ENCODE data around the gene FAU. TPM values are rescaled to one million over a fixed set of nuclear protein-coding genes. Genes with fewer than 3 reads are reported as not detected.

The FAU gene
- total and polyA plus RNA-seq, 9 of the 15 experiments (the other 6 are each of a cell fraction or from before 2014, with no cell fraction given), result 433 to 1,827 (median 942) TPM

GRCh38 chr11:65112546-65113360 is 9.2 kb downstream of the FAU start (continued):
- TF ChIP-seq KAT7 (CRISPR knock-in tag; IDR thresholded peaks at IDR 0.05; ENCODE audit: borderline replicate concordance), result peak; percentile 81; the same call in 1 of the 2 replicates
- TF ChIP-seq RBM14 (IDR thresholded peaks at IDR 0.05; ENCODE audit: borderline replicate concordance, insufficient read depth, low read depth, low read length), result no peak
- TF ChIP-seq, protein P1, sequence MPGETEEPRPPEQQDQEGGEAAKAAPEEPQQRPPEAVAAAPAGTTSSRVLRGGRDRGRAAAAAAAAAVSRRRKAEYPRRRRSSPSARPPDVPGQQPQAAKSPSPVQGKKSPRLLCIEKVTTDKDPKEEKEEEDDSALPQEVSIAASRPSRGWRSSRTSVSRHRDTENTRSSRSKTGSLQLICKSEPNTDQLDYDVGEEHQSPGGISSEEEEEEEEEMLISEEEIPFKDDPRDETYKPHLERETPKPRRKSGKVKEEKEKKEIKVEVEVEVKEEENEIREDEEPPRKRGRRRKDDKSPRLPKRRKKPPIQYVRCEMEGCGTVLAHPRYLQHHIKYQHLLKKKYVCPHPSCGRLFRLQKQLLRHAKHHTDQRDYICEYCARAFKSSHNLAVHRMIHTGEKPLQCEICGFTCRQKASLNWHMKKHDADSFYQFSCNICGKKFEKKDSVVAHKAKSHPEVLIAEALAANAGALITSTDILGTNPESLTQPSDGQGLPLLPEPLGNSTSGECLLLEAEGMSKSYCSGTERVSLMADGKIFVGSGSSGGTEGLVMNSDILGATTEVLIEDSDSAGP (CRISPR knock-in tag; IDR thresholded peaks at IDR 0.05), result 0 out of 2 replicates have a peak, but pooled peaks have one; percentile 15
- peak; percentile 100 for TF ChIP-seq SAFB (IDR thresholded peaks at IDR 0.05; ENCODE audit: borderline replicate concordance, low read depth, low read length)
- TF ChIP-seq HNRNPL (IDR thresholded peaks at IDR 0.05; ENCODE audit: low read depth, low read length), result peak; percentile 79; the same call in 1 of the 2 replicates
- TF ChIP-seq TEAD1 (CRISPR knock-in tag; IDR thresholded peaks at IDR 0.05), result no peak
- no peak for TF ChIP-seq RBM15 (IDR thresholded peaks at IDR 0.05; ENCODE audit: insufficient read depth, low read length)
- no peak for TF ChIP-seq ASH1L (IDR thresholded peaks at IDR 0.05; ENCODE audit: borderline replicate concordance, low read depth, partially characterized antibody)
- no peak for TF ChIP-seq KAT8 (IDR thresholded peaks at IDR 0.05; ENCODE audit: low read depth)
- TF ChIP-seq NELFE (IDR thresholded peaks at IDR 0.05; ENCODE audit: insufficient read depth, insufficient read length), result no peak
- peak; percentile 70 for TF ChIP-seq RBBP5 (IDR thresholded peaks at IDR 0.05; ENCODE audit: borderline replicate concordance, insufficient read depth, low read length, poor library complexity, severe bottlenecking)
- TF ChIP-seq CHAMP1 (IDR thresholded peaks at IDR 0.05), result no peak
- TF ChIP-seq CBX5 (IDR thresholded peaks at IDR 0.05; ENCODE audit: borderline replicate concordance, low read depth), result no peak
- TF ChIP-seq MXD1 (CRISPR knock-in tag; IDR thresholded peaks at IDR 0.05; ENCODE audit: borderline replicate concordance, poor library complexity, severe bottlenecking), result no peak
- TF ChIP-seq ZNF764 (CRISPR knock-in tag; IDR thresholded peaks at IDR 0.05; ENCODE audit: low read depth), result no peak
- no peak for TF ChIP-seq TCF7L2 (IDR thresholded peaks at IDR 0.05; ENCODE audit: low read depth, low read length)
- TF ChIP-seq KDM4B (IDR thresholded peaks at IDR 0.05; ENCODE audit: borderline replicate concordance in 2 of 2, low read depth in 1 of 2), result peak in 1 of 2 experiments; percentile 59; a peak in 1 of 4 replicates
- no peak for TF ChIP-seq ZC3H4 (CRISPR knock-in tag; IDR thresholded peaks at IDR 0.05; ENCODE audit: borderline replicate concordance)
- TF ChIP-seq MBD2 (IDR thresholded peaks at IDR 0.05; ENCODE audit: borderline replicate concordance, low read depth), result no peak
- TF ChIP-seq ATF3 (IDR thresholded peaks at IDR 0.05), result no peak
- 0 out of 2 replicates have a peak, but pooled peaks have one; percentile 71 for TF ChIP-seq ATF3 (CRISPR knock-in tag; conservative IDR thresholded peaks at IDR 0.05)
